Activated CD8-positive, alpha-beta T cell treated with anti-CD3 and anti-CD28 coated beads for 36 hours (primary cell): ENCODE data around the gene PRDM16. TPM values are rescaled to one million over a fixed set of nuclear protein-coding genes. Genes with fewer than 3 reads are reported as not detected.

Source experiments
- ATAC-seq: fragments of 200-7000 bp; cut with Tn5 transposase; one replicate; pipeline ENCODE4 v1.10.0; 2021; ENCODE audit warnings: mild to moderate bottlenecking, moderate library complexity
- CTCF ChIA-PET: fragments of 350-600 bp; sonication (Branson Sonifier 250); formaldehyde crosslinking; loops from one replicate; lab custom pipeline; 2021; ENCODE audit warnings: antibody characterized with exemption; lab: Charles Lee
- POLR2A ChIA-PET: fragments of 350-600 bp; sonication (Branson Sonifier 250); formaldehyde crosslinking; loops from one replicate; lab custom pipeline; 2021; ENCODE audit warnings: antibody characterized with exemption; lab: Charles Lee
- DNase-seq: peaks from one replicate; pipeline ENCODE4 v3.0.0-alpha.2; 2020
- H3K27ac Mint-ChIP-seq: one replicate; pipeline ENCODE4 v1.8.0; 2021; ENCODE audit warnings: mild to moderate bottlenecking, mixed read lengths
- H3K27me3 Mint-ChIP-seq: one replicate; pipeline ENCODE4 v1.8.0; 2021; ENCODE audit warnings: mixed read lengths
- H3K36me3 Mint-ChIP-seq: one replicate; pipeline ENCODE4 v1.8.0; 2021; ENCODE audit warnings: low read depth, mixed read lengths
- H3K4me1 Mint-ChIP-seq: one replicate; pipeline ENCODE4 v1.8.0; 2021; ENCODE audit warnings: low read depth, mixed read lengths
- H3K4me3 Mint-ChIP-seq: one replicate; pipeline ENCODE4 v1.8.0; 2021; ENCODE audit warnings: mild to moderate bottlenecking, moderate library complexity, mixed read lengths
- H3K9me3 Mint-ChIP-seq: one replicate; pipeline ENCODE4 v1.8.0; 2021; ENCODE audit warnings: mixed read lengths
- intact Hi-C: fragments of 100-400 bp; cut with micrococcal nuclease; formaldehyde crosslinking; loops from one replicate; pipeline ENCODE4 v1.10.0; 2022
- total RNA-seq, 2 experiments: library from RNA; stranded (reverse); gene quantifications; one replicate each; pipeline ENCODE4 v1.2.3, GENCODE V29; 2021
- TF ChIP-seq, protein P1 (sequence below): fragments of 200-600 bp; IDR thresholded peaks from one replicate; pipeline ENCODE4 v1.8.0; 2022; ENCODE audit warnings: antibody characterized with exemption, mild to moderate bottlenecking

PRDM16 gene
- total RNA-seq, 2 experiments from 2014 or later, result 0.29 to 0.49 TPM

DNA sequence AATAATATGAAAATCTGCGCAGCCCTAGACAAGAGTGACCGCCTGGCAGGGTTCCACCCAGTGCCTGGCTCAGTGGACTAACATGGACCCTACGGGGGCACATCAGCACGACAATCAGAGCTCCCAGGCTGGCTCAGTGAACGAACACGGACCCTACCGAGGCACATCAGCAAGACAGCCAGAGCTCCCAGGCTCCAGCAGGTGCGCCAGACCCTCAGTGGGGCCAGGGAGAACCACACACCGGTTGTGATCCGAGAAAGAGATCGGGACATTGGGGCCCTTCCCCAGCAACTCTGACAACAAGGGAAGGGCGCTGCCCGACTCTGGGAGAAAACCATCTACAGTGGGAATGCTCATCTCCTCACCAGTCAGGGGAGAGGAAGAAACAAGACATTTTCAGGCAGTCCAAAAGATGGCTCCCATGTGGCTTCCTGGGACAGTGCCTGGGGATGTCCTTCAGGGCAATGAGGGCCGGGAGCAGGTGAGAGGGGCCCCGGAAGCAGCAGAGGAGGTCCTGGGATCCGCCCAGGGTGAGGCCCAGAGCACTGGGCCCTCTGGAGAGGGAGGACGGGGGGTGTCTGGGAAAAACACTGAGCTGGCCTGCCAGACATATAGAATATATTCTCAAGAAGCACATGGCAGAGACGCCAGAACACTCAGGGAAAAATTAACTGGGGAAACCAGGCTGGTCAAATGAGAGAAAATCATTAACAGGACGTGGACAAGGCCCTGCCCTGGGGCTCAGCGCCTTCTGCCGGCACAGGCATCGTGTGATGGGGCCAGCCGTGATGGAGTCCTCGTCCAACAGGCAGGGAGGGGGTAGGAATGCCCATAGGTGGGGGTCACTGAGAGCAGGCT, 390.3 kb downstream of the PRDM16 start:
- no peaks in the 10 kb centered on the region for H3K9me3 Mint-ChIP-seq
- ATAC-seq, result no peak
- no peak for DNase-seq
- no peak overlapping the region for H3K27ac Mint-ChIP-seq
- H3K4me3 Mint-ChIP-seq, result no peak overlapping the region
- TF ChIP-seq, protein P1, sequence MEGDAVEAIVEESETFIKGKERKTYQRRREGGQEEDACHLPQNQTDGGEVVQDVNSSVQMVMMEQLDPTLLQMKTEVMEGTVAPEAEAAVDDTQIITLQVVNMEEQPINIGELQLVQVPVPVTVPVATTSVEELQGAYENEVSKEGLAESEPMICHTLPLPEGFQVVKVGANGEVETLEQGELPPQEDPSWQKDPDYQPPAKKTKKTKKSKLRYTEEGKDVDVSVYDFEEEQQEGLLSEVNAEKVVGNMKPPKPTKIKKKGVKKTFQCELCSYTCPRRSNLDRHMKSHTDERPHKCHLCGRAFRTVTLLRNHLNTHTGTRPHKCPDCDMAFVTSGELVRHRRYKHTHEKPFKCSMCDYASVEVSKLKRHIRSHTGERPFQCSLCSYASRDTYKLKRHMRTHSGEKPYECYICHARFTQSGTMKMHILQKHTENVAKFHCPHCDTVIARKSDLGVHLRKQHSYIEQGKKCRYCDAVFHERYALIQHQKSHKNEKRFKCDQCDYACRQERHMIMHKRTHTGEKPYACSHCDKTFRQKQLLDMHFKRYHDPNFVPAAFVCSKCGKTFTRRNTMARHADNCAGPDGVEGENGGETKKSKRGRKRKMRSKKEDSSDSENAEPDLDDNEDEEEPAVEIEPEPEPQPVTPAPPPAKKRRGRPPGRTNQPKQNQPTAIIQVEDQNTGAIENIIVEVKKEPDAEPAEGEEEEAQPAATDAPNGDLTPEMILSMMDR, result no peak
- intact Hi-C loops, result no loop called here
- H3K36me3 Mint-ChIP-seq, result no peaks in the 10 kb centered on the region
- H3K4me1 Mint-ChIP-seq, result no peaks in the 10 kb centered on the region
- ChIA-PET POLR2A (no interaction called here), CTCF (no interaction called here)
- peaks cover 3% of the 10 kb centered on the region for H3K27me3 Mint-ChIP-seq

DNA sequence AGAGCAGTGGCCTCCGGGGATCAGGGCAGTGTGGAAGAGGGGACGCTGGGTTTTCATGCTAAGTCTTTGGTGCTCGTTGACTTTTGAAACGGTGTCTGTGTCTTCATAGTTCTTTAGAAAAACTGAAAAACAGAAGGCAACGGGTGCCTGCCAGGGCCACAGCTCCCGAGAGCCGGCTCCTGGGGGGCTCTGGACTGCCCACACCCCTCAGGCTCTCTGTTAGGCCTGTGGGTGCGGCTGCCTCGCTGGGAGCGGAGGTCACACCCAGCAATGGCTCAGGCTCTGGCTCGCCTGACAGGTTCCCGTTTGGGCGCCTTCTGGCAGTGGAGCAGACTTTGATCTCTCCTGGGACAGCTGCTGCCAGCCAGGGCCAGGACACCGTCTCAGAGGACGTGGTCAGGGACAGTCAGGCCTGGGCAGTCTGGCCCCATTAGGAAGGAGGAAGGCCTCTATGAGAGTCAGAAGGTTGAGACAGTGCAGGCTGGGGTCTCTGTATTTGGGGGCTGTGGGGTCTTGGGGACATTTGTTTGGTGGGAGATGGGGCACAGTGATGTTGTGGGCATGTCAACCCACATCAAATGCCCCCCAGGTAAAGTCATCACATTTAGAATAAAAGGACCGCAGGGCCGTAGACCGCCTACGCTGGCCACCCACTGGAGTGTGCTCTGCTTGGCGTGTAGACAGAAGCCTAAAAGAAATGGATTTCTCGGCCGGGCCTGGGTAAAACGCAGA, 391.1 kb downstream of the PRDM16 start:
- H3K4me3 Mint-ChIP-seq, result no peak overlapping the region
- CTCF ChIA-PET, result no interaction called here
- H3K36me3 Mint-ChIP-seq, result no peaks in the 10 kb centered on the region
- peaks cover 3% of the 10 kb centered on the region for H3K27me3 Mint-ChIP-seq
- POLR2A ChIA-PET, result no interaction called here
- TF ChIP-seq, protein P1, result no peak
- no peaks in the 10 kb centered on the region for H3K4me1 Mint-ChIP-seq
- H3K9me3 Mint-ChIP-seq, result no peaks in the 10 kb centered on the region
- no peak overlapping the region for H3K27ac Mint-ChIP-seq
- intact Hi-C loops, result no loop called here
- no peak for ATAC-seq
- no peak for DNase-seq

DNA sequence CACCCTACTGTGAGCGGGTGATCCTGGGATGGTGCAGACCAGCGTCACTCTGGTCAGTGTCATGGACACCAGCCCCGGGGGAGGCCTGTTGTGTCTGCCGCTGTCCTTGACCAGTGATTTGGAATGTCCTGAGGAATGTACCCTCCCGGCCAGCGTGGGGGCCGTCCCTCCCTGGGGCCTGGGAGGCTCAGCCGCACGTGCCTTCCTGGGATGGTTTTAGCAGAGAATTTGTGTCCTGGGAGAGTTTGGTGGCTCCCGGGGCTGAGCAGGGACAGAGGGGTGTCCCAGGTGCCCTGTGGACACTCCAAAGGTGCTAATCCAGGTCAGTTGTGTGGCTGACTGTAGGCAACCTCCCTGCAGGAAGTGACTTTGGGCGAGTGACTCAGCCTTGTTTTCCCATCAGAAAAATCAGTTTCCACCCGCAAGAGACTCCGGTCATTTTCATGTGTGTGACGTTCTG, 391.7 kb downstream of the PRDM16 start:
- TF ChIP-seq, protein P1, result no peak
- ATAC-seq (no peak), DNase-seq (no peak)
- H3K36me3 Mint-ChIP-seq, result no peaks in the 10 kb centered on the region
- ChIA-PET POLR2A (no interaction called here), CTCF (interaction anchor here (1.6 kb wide), 1 partner anchor 30 kb away, joined by 5 read pairs; no protein-coding TSS in a partner anchor)
- intact Hi-C loops, result no loop called here
- H3K4me1 Mint-ChIP-seq, result no peaks in the 10 kb centered on the region
- no peak overlapping the region for H3K4me3 Mint-ChIP-seq
- H3K9me3 Mint-ChIP-seq, result no peaks in the 10 kb centered on the region
- H3K27ac Mint-ChIP-seq, result no peak overlapping the region
- H3K27me3 Mint-ChIP-seq, result no peaks in the 10 kb centered on the region

DNA sequence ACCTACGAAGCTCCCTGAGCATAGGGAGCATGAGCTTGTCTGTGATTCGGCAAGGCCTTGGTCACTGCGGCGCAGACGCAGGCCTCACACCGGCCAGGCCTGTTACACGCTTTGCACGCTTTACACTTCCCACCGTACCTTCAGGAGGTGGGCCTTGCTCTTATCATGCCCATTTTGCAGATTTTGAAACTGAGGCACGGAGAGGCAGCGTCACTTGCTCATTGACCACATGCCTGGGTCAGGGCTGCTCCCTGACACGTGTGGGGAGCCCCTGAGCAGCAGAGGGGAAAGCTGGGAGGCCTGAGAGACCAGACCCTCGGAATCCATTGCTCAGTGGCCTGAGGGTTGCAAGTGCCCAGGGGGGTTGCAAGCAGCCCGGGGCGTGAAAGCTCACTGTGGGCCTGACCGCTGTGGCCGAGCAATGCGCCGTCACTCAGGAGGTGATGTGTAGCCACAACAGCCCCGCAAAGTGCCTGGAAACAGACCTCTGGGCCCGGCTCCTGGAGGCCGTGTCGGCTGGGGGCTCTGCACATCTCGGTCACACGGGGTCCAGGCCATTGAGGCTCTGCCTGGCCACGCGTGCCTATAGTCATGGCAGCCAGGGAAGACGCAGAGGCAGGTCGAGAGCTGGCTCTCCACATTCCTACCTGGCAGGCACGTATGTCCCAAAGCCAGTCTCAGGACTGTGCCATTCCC, 392.4 kb downstream of the PRDM16 start:
- Mint-ChIP-seq H3K27me3 (no peaks in the 10 kb centered on the region), H3K36me3 (no peaks in the 10 kb centered on the region), H3K4me1 (no peaks in the 10 kb centered on the region), H3K9me3 (no peaks in the 10 kb centered on the region), H3K4me3 (no peak overlapping the region), H3K27ac (no peak overlapping the region)
- DNase-seq (no peak), ATAC-seq (no peak)
- POLR2A ChIA-PET, result no interaction called here
- intact Hi-C loops, result no loop called here
- TF ChIP-seq, protein P1, result no peak
- CTCF ChIA-PET, result interaction anchor here (1.6 kb wide), 1 partner anchor 29 kb away, joined by 5 read pairs; no protein-coding TSS in a partner anchor
